ENCODE results near the gene MEMO1.
A peak's percentile ranks its signal among the peaks of the same experiment; 100 is the strongest.
"Not testable (repeated sequence)": the region's sequence is repeated elsewhere in the genome, so short reads cannot be mapped to it uniquely, and the experiment has no call there.

The MEMO1 gene

GRCh38 chr2:31900156-31900555 lies 110.7 kb downstream of the MEMO1 start:
- not testable (repeated sequence) for DNase-seq

DNA sequence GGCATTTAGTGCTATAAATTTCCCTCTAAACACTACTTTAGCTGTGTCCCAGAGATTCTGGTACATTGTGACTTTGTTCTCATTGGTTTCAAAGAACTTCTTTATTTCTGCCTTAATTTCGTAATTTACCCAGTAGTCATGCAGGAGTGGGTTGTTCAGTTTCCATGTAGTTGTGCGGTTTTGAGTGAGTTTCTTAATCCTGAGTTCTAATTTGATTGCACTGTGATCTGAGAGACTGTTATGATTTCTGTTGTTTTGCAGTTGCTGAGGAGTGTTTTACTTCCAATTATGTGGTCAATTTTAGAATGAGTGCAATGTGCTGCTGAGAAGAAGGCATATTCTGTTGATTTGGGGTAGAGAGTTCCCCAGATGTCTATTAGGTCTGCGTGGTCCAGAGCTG lies 112.5 kb downstream of the MEMO1 start:
- not testable (repeated sequence) for DNase-seq

- DNase-seq, result not testable (repeated sequence)
These were observed 113.5 kb downstream of the MEMO1 start for GRCh38 chr2:31897340-31897739.

DNA sequence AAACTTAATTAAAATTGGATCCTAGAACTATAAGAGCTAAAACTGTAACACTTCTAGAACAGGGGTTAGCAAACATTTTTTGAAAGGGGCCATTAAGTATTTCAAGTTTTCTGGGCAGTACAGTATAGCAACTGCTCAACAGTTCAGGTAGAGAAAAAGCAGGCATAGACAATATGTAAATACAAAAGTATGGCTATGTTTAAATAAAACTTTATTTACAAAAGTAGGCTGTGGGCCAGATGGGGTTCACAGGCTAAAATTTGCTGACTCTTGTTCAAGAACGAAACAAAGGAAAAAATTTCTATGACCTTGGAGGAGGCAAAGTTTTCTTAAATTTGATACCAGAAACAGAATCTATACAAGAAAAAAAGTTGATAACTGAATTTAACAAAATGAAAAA lies 114.5 kb downstream of the MEMO1 start:
- DNase-seq, result no peak

DNA sequence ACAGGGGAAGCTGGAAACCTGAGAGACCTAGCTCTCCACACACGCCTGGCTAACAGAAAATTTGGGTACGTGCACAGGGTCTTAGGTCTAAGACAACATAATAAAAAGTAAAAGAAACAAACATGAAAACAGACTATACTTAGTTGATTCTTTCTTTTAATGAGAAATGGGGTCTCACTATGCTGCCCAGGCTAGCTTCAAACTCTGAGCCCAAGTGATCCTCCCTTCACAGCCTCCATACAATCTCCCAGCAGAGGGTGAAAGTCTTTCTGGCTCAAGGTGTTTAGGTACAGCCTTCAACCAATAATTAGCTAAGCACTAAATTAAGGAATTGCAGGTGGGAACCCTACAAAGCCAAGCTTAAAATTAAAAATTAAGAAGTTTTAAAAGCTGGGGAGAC lies 116.2 kb downstream of the MEMO1 start:
- DNase-seq, result no peak

GRCh38 chr2:31893094-31893493 lies 117.7 kb downstream of the MEMO1 start:
- DNase-seq, result peak; percentile 84

GRCh38 chr2:31889044-31889443 lies 121.8 kb downstream of the MEMO1 start:
- no peak for DNase-seq

GRCh38 chr2:31888550-31888949 lies 122.3 kb downstream of the MEMO1 start:
- no peak for DNase-seq

- no peak for DNase-seq
These were observed 124.1 kb downstream of the MEMO1 start for GRCh38 chr2:31886700-31887099.

GRCh38 chr2:31877008-31877407 lies 133.8 kb downstream of the MEMO1 start:
- DNase-seq, result no peak

DNA sequence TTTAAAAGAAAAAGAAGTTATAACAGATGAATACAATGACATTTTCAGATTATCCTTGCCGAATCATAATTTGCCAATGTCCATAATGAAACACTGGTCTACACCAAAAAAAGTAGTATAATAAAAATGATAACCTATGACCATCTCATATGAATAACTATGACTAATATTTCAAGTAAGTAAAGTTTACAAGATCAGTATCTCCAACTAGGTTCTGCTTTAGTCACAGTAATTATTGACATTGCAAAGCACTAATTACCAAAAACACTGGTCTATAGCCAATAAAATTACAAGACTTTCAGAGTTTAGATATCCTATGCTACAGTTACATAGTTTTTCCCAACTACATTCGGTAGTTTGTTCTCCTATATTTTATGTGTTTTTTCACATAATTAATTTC lies 136.7 kb downstream of the MEMO1 start:
- no peak for DNase-seq

- no peak for DNase-seq
These were observed 145.6 kb downstream of the MEMO1 start for GRCh38 chr2:31865215-31865614.

DNA sequence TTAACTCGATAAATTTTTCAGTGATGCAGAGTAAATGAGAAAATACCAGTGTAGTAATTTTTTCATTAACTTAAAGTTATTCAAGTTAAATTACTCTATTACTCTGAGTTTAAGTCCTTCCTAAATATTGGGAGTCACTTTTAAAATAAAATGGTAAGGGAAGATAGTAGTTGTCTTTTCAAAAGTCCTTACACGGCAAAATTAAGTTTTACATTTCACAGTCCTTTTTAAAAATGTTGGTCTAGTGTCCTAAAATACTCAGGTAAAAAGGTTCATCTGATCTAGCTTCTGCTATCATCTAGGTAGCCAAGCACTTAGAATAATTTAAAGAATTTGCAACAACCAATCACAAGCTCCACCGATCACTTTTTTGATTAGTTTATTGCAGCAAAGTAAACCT lies 146.9 kb downstream of the MEMO1 start:
- no peak for DNase-seq

GRCh38 chr2:31863015-31863656 lies 147.7 kb downstream of the MEMO1 start:
- DNase-seq, result not testable (repeated sequence)

DNA sequence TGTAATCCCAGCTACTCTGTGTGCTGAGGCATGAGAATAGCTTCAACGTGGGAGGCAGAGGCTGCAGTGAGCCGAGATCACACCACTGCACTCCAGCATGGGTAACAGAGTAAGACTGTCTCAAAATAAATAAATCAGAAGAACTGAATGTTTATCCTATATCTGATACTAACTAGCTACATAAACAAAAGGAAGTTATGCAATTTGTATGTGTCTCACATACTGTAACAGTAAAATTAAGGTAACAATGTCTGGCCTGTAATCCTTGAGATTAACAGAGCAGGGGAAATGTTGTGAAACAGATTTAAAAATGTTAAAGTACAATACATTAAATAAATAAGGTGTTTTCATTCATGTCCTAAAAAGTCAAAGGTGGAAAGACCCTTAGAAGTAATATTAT lies 150.8 kb downstream of the MEMO1 start:
- no peak for DNase-seq

DNA sequence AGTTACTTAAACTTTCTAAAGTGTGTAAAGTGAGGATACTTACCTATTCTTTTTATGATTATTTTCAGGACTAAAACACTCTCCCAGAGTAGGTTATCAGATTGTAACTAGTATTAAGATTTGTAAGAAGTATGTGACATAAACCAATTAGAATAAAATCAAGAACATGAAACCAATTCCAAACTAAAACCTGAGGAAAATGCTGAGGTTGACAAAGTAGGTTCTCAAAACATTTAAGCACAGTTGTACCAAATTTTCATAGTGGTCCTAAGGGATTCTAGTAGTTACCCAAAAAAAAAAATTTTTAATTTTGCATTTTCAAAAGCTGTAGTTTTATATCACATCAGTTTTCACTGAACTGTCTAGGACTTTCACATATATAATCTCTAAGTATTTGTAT lies 157.3 kb downstream of the MEMO1 start:
- no peak for DNase-seq

GRCh38 chr2:31842150-31842549 lies 168.7 kb downstream of the MEMO1 start:
- DNase-seq, result not testable (repeated sequence)

- no peak for DNase-seq
These were observed 175.4 kb downstream of the MEMO1 start for GRCh38 chr2:31835450-31835849.

DNA sequence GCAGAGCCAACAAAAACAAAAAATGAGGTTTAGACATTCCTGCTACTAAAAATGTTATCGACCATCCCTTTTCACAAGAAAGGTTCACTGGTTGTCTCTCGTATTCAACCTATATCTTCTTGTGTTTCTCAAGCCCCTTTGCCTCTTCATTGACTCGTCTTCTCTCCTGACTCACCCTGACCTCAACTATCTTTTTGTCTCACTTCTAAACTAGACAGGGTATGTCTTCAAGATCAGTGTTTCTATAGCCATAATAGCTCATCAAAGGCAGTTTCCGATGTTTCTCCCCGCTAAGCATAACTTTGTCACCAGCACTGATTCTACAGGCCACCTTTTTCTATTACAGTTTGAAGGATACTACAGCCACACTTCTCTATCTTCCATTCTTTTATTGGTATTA lies 178.4 kb downstream of the MEMO1 start:
- no peak for DNase-seq

GRCh38 chr2:31831585-31831984 lies 179.2 kb downstream of the MEMO1 start:
- no peak for DNase-seq

GRCh38 chr2:31828891-31829290 lies 181.9 kb downstream of the MEMO1 start:
- no peak for DNase-seq

- no peak for DNase-seq
These were observed 187.2 kb downstream of the MEMO1 start for GRCh38 chr2:31823558-31823957.

- no peak for DNase-seq
These were observed 188.2 kb downstream of the MEMO1 start for GRCh38 chr2:31822587-31822986.

Data from GF-D8 (cell line).